Sigmoid colon (tissue), 7 donors: ENCODE measurements around the gene THSD1. TPM values are rescaled to one million over a fixed set of nuclear protein-coding genes. Genes with fewer than 3 reads are reported as not detected.
A peak's percentile ranks its signal among the peaks of the same experiment; 100 is the strongest.

Experiments
- DNase-seq: peaks from one replicate; pipeline ENCODE4 v3.0.0-alpha.2; 2019
- H3K27ac ChIP-seq, 4 donors: fragments of 200-600 bp; sonication (generic); one replicate each; pipeline ENCODE4 v1.5.1; 2016 to 2019; ENCODE audit warnings: mild to moderate bottlenecking in 1 of 4
- H3K27me3 ChIP-seq, 3 donors: fragments of 200-600 bp; sonication (generic); one replicate each; pipeline ENCODE4 v1.5.1; 2019; ENCODE audit warnings: mild to moderate bottlenecking in 1 of 3
- H3K36me3 ChIP-seq, 4 donors: fragments of 200-600 bp; sonication (generic); one replicate each; pipeline ENCODE4 v1.5.1; 2016 to 2019
- H3K4me1 ChIP-seq, 4 donors: fragments of 200-600 bp; sonication (generic); one replicate each; pipeline ENCODE4 v1.5.1; 2017 to 2019
- H3K4me3 ChIP-seq, 4 donors: fragments of 200-600 bp; sonication (generic); one replicate each; pipeline ENCODE4 v1.5.1; 2017 to 2019; ENCODE audit warnings: mild to moderate bottlenecking in 2 of 4, moderate library complexity in 1 of 4
- H3K9me3 ChIP-seq, 4 donors: fragments of 200-600 bp in 3 of 4; sonication (generic) in 3 of 4; one replicate each; pipeline versions ENCODE4 v1.5.1 to v1.6.1; 2013 to 2019
- CTCF ChIP-seq, 4 experiments: fragments of 450-650 bp in 3 of 4; fragments of 200-600 bp in 1 of 4; IDR thresholded peaks; one replicate each; pipeline ENCODE4 v1.5.1; 2016 to 2019; ENCODE audit warnings: antibody characterized with exemption in 4 of 4, mild to moderate bottlenecking in 3 of 4, moderate library complexity in 2 of 4
- EP300 ChIP-seq, 4 donors: sonication (generic); formaldehyde crosslinking; IDR thresholded peaks; one replicate each; pipeline ENCODE4 v1.6.1; 2017; ENCODE audit warnings: antibody characterized with exemption in 4 of 4
- POLR2A ChIP-seq, 2 donors: fragments of 450-650 bp; IDR thresholded peaks; one replicate each; pipeline ENCODE4 v1.6.1; 2016; ENCODE audit warnings: antibody characterized with exemption in 2 of 2, mild to moderate bottlenecking in 2 of 2, moderate library complexity in 2 of 2
- POLR2AphosphoS5 ChIP-seq, 4 donors: sonication (generic); formaldehyde crosslinking; IDR thresholded peaks; one replicate each; pipeline ENCODE4 v1.6.1; 2017; ENCODE audit warnings: antibody characterized with exemption in 4 of 4
- WGBS, 2 donors: extraction: QIAGEN DNeasy Blood & Tissue Kit; methylation state at CpG; one replicate each; pipeline ENCODE4 v1.1.7; 2013; 5-methylcytosine and 5-hydroxymethylcytosine counted together
- intact Hi-C: fragments of 100-400 bp; cut with DNase I; formaldehyde crosslinking; loops from one replicate; pipeline ENCODE4 v1.15.1; 2023
- polyA plus RNA-seq, 3 donors: library from polyadenylated mRNA; stranded (reverse); fragments of 200-250 nt; gene quantifications; one replicate each; pipeline ENCODE4 v1.2.3, GENCODE V29; 2013
- total RNA-seq, 4 donors: library from RNA; depleted of rRNA; stranded (reverse); fragments of >200 nt; gene quantifications; one replicate each; pipeline ENCODE4 v1.1.0, GENCODE V29; 2016
- donor health status: healthy with polysubstance abuse.
- donor health status: Bipolar disorder and iron deficiency.
- donor health status: healthy.

THSD1 gene
- total and polyA plus RNA-seq, 7 donors: 0.60 to 6.4 (median 3.6) TPM; not detected in 1

- no peak for DNase-seq
- TF ChIP-seq POLR2AphosphoS5 (IDR thresholded peaks at IDR 0.05): no peak
- no peak for TF ChIP-seq CTCF (IDR thresholded peaks at IDR 0.05)
- TF ChIP-seq EP300 (IDR thresholded peaks at IDR 0.05): no peak
- TF ChIP-seq POLR2A (IDR thresholded peaks at IDR 0.05): no peak
- Histone ChIP-seq H3K9me3 (no peaks in the 10 kb centered on the region), H3K27ac (peak overlapping the region; percentile 90 to 99 (median 96)), H3K4me1 (peaks cover 0 to 37% (median 34%) of the 10 kb centered on the region in 4 donors), H3K27me3 (no peaks in the 10 kb centered on the region), H3K36me3 (peaks cover 0 to 10% (median 0%) of the 10 kb centered on the region in 4 donors), H3K4me3 (peak overlapping the region; percentile 57 to 88 (median 84))
- intact Hi-C loops: loop anchor here (2.0 to 10.0 kb wide), 6 partner anchors 168 to 1045 kb away; partner anchors contain the start of genes ATP7B, SUGT1 and WDFY2
- 2 to 4% methylated on average over 10 of the region's 10 CpGs for WGBS, 2 donors
Measured at GRCh38 chr13:52449331-52450011, 43.5 kb upstream of the THSD1 start.

GRCh38 chr13:52447815-52448552, 42.0 kb upstream of the THSD1 start:
- intact Hi-C loops: no loop called here
- Histone ChIP-seq H3K4me3 (no peak overlapping the region), H3K27me3 (no peaks in the 10 kb centered on the region), H3K4me1 (peaks cover 0 to 32% (median 30%) of the 10 kb centered on the region in 4 donors), H3K9me3 (no peaks in the 10 kb centered on the region), H3K27ac (peak overlapping the region in 1 of 4 donors; percentile 94), H3K36me3 (peaks cover 0 to 10% (median 0%) of the 10 kb centered on the region in 4 donors)
- TF ChIP-seq POLR2A (IDR thresholded peaks at IDR 0.05) (no peak), CTCF (IDR thresholded peaks at IDR 0.05) (no peak), POLR2AphosphoS5 (IDR thresholded peaks at IDR 0.05) (no peak), EP300 (IDR thresholded peaks at IDR 0.05) (no peak)
- WGBS, 2 donors: 86 to 87% methylated on average over 5 of the region's 5 CpGs
- no peak for DNase-seq

- peaks cover 0 to 32% (median 30%) of the 10 kb centered on the region in 4 donors for H3K4me1 ChIP-seq
- H3K9me3 ChIP-seq: no peaks in the 10 kb centered on the region
- DNase-seq: no peak
- intact Hi-C loops: no loop called here
- H3K4me3 ChIP-seq: no peak overlapping the region
- no peaks in the 10 kb centered on the region for H3K27me3 ChIP-seq
- no peak for TF ChIP-seq CTCF (IDR thresholded peaks at IDR 0.05)
- TF ChIP-seq POLR2AphosphoS5 (IDR thresholded peaks at IDR 0.05): no peak
- no peak for TF ChIP-seq POLR2A (IDR thresholded peaks at IDR 0.05)
- TF ChIP-seq EP300 (IDR thresholded peaks at IDR 0.05): no peak
- no peak overlapping the region for H3K27ac ChIP-seq
- 69 to 78% methylated on average over 2 of the region's 2 CpGs for WGBS, 2 donors
- peaks cover 0 to 15% (median 0%) of the 10 kb centered on the region in 4 donors for H3K36me3 ChIP-seq
Measured at GRCh38 chr13:52447354-52447753, 41.4 kb upstream of the THSD1 start.

GRCh38 chr13:52446265-52446664, 40.3 kb upstream of the THSD1 start:
- Histone ChIP-seq H3K27me3 (no peaks in the 10 kb centered on the region), H3K27ac (no peak overlapping the region), H3K4me3 (no peak overlapping the region), H3K36me3 (peaks cover 0 to 26% (median 4%) of the 10 kb centered on the region in 4 donors), H3K9me3 (no peaks in the 10 kb centered on the region), H3K4me1 (peaks cover 0 to 32% (median 30%) of the 10 kb centered on the region in 4 donors)
- no peak for TF ChIP-seq POLR2AphosphoS5 (IDR thresholded peaks at IDR 0.05)
- DNase-seq: no peak
- intact Hi-C loops: no loop called here
- 90 to 93% methylated on average over 1 of the region's 1 CpG for WGBS, 2 donors

- no peak overlapping the region for H3K27ac ChIP-seq
- peaks cover 7 to 92% (median 26%) of the 10 kb centered on the region in 4 donors for H3K36me3 ChIP-seq
- H3K4me1 ChIP-seq: no peaks in the 10 kb centered on the region
- H3K4me3 ChIP-seq: no peak overlapping the region
- 93 to 95% methylated on average over 2 of the region's 2 CpGs for WGBS, 2 donors
- no peaks in the 10 kb centered on the region for H3K27me3 ChIP-seq
- intact Hi-C loops: no loop called here
- DNase-seq: no peak
- TF ChIP-seq CTCF (IDR thresholded peaks at IDR 0.05): no peak
- TF ChIP-seq POLR2A (IDR thresholded peaks at IDR 0.05): no peak
- TF ChIP-seq POLR2AphosphoS5 (IDR thresholded peaks at IDR 0.05): no peak
- no peak for TF ChIP-seq EP300 (IDR thresholded peaks at IDR 0.05)
- H3K9me3 ChIP-seq: no peaks in the 10 kb centered on the region
Measured at GRCh38 chr13:52432456-52432855, 26.5 kb upstream of the THSD1 start.
